ENCODE data around the gene TERT.

- TF ChIP-seq, protein P1, sequence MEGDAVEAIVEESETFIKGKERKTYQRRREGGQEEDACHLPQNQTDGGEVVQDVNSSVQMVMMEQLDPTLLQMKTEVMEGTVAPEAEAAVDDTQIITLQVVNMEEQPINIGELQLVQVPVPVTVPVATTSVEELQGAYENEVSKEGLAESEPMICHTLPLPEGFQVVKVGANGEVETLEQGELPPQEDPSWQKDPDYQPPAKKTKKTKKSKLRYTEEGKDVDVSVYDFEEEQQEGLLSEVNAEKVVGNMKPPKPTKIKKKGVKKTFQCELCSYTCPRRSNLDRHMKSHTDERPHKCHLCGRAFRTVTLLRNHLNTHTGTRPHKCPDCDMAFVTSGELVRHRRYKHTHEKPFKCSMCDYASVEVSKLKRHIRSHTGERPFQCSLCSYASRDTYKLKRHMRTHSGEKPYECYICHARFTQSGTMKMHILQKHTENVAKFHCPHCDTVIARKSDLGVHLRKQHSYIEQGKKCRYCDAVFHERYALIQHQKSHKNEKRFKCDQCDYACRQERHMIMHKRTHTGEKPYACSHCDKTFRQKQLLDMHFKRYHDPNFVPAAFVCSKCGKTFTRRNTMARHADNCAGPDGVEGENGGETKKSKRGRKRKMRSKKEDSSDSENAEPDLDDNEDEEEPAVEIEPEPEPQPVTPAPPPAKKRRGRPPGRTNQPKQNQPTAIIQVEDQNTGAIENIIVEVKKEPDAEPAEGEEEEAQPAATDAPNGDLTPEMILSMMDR (IDR thresholded peaks at IDR 0.05; ENCODE audit: poor library complexity): no peak
- TF ChIP-seq EZH2phosphoT487 (IDR thresholded peaks at IDR 0.05; ENCODE audit: low read depth, severe bottlenecking, unreplicated experiment) (no peak), EZH2 (IDR thresholded peaks at IDR 0.05; ENCODE audit: borderline replicate concordance) (no peak)
These were observed 71.6 kb downstream of the TERT start for GRCh38 chr5:1223278-1223670.

Data from hepatocyte (in vitro differentiated cells).